ENCODE measurements around the gene PML.
"Not testable (repeated sequence)": the region's sequence is repeated elsewhere in the genome, so short reads cannot be mapped to it uniquely, and the experiment has no call there.

PML gene

DNA sequence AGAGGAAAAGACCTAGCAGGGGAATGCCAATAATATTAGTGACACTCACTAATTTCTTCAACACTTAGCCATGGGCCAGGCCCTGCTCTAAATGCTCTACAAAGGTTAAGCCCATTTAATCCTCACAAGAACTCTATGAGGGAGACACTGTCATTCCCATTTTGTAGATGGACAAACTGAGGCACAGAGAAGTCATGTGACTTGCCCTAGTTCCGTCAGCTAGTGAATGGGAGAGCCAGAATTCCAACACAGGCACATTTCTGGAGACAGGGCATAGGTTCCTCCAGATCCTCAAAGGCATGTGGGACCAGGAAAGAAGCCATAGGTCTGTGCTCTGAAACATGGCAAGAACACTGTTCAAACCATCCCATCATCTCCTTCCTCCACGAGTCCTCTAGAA, 36.7 kb upstream of the PML start:
- DNase-seq: no peak

- no peak for DNase-seq
Observed at GRCh38 chr15:73959012-73959581, 35.4 kb upstream of the PML start.

DNA sequence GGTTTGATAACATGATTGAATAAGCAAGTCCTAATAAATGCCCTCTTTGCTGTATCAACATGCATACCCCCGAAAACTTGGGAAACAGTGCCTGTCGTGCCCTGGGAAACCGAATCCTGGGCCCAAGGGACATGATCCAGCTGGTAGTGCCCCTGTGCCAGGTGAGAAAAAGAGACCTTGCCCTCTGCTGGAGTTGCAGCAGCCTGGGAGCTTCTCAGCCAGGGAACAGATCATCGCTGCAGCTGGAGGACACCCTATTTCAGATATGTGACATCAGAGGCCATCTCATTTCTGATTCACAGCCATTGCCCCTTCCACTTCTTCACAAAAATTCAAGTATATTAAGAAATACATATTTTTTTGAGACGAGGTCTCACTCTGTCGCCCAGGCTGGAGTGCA, 34.7 kb upstream of the PML start:
- no peak for DNase-seq

- not testable (repeated sequence) for DNase-seq
Observed at GRCh38 chr15:73960472-73961070, 33.9 kb upstream of the PML start.

GRCh38 chr15:73962433-73962832, 32.1 kb upstream of the PML start:
- DNase-seq: no peak

- peak; percentile 27 for DNase-seq
Observed at GRCh38 chr15:73964736-73965093, 29.8 kb upstream of the PML start.

GRCh38 chr15:73965094-73965757, 29.3 kb upstream of the PML start:
- DNase-seq: no peak

DNA sequence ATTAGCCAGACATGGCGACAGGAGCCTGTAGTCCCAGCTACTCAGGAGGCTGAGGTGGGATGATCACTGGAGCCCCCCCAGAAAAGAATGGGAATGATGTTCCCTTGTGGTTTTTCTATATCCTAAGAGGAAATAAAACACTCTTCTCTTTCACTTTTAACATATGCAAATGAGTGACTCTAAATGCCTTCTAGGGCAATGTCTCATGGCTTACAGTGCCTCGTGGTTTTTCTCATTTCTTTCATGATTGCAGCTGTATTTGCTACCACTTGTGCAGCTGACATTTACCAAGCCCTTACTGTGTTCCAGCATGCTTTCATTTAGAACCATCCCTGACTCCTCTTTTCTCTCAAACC, 28.8 kb upstream of the PML start:
- DNase-seq: no peak

DNA sequence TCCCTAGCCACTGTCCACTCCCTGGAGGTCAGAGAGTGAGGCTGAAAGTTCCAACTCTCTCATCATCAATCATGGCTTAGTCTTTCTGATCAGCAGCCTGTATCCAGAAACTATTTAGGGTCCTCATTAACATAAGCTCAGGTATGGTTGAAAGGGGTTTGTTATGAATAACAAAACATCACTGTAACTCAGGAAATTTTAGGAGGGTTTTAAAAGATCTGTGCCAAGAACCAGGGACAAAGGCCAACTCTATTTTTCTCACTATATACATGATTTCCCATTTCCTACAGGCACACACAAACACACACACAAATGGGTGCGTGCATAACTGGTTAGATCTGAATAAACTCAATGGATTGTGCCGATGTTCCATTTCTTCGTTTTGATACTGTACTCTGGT, 26.1 kb upstream of the PML start:
- DNase-seq: no peak

GRCh38 chr15:73969151-73969759, 25.3 kb upstream of the PML start:
- DNase-seq: no peak

DNA sequence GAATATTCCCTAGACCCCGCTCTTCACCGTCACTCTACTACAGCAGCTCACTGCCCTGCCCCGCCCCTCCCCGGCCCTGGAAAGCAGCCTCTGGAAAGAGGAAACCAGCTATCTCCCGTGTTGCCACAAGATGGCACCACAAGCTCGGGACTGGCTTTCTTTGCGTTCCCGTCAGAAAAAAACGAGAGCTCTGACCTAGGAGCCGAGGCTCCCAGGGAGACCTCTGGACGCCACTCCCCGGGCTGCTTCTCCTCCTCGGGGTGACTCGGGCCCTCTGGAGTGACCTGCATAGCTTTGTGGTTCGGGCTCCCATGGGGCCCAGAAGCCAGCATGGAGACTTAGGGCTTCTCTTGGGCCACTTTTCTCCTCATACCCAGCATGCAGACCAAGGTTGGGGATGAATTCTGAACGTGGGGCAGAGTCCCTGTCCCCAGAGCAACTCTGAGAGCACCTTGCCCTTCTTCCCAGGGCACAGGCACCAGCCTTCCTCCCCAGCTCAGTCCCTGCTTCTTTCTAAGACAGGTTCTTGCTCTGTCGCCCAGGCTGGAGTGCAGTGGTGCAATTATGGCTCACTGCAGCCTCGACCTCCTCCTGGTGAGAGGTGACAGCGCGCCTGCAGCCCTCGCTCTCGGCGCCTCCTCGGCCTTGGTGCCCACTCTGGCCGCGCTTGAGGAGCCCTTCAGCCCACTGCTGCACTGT, 21.4 kb upstream of the PML start:
- DNase-seq: peak; percentile 28

DNA sequence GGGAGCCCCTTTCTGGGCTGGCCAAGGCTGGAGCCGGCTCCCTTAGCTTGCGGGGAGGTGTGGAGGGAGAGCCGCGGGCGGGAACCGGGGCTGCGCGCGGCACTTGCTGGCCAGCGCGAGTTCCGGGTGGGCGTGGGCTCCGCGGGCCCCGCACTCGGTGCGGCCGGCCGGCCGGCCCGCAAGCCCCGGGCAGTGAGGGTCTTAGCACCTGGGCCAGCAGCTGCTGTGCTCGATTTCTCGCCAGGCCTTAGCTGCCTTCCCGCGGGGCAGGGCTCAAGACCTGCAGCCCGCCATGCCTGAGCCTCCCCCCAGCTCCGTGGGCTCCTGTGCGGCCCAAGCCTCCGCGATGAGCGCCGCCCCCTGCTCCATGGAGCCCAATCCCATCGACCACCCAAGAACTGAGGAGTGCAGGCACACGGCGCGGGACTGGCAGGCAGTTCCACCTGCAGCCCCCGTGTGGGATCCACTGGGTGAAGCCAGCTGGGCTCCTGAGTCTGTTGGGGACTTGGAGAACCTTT, 20.8 kb upstream of the PML start:
- not testable (repeated sequence) for DNase-seq

DNA sequence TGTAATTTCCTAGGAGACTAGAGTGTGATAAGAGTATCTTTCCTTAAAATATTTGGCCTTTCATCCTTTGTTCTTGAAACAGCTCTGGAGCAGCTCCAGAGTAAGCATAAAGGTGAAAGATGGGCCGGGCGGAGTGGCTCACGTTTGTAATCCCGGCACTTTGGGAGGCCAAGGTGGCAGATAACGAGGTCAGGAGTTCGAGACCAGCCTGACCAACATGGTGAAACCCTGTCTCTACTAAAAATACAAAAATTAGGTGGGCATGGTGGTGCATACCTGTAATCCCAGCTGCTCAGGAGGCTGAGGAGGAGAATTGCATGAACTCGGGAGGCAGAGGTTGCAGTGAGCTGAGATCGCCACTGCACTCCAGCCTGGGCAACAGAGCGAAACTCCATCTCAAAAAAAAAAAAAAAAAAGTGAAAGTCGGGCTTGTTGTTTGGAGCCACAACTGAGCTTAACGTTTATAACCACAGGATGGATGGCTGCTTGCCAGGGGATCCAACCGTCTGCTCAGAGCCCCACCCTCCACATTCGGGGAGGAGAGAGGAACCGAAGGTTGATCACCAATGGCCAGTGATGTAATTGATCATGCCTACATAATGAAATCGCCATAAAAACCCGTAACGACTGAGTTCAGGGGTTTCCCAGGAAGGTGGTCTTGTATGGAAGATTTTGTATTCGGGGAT, 18.9 kb upstream of the PML start:
- DNase-seq: not testable (repeated sequence)

- DNase-seq: no peak
Observed at GRCh38 chr15:73978896-73979295, 15.6 kb upstream of the PML start.

DNA sequence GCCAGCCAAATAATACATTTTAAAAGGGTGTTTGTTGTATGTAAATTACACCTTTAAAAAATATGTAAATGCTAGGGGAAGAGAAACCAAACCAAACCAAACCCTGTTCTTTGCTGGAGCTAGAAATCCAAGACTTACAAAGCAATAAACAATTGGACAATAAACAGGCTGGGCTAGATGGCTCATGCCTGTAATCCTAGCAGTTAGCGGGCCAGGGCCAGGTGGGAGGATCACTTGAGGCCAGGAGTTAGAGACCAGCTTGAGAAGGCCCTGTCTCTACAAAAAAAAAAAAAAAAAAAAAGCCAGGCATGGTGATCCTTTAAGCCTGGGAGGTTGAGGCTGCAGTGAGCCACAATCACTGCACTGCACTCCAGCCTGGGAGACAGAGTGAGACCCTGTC, 14.9 kb upstream of the PML start:
- DNase-seq: no peak

DNA sequence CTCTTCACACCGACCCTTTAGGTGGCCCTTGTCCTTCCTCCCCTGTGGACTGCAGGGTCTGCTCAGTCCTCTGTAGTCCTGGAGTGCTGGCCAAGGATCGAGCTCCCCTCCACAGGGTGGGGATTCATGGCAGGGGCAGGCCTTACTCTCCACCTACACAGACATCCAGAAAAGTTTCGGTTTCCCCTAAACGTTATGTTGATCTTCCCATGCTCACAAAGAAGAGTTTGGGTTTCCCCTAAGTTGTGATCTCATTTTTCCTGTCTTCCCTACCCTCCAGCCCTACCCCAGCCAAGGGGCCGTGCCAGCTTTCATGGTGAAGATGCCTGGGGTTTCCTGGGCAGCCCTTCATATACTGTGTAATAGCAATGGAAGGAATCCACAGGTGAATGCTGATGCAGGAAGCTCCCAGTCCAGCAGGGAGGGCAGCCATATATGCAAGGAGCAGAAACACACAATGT, 12.7 kb upstream of the PML start:
- no peak for DNase-seq

DNA sequence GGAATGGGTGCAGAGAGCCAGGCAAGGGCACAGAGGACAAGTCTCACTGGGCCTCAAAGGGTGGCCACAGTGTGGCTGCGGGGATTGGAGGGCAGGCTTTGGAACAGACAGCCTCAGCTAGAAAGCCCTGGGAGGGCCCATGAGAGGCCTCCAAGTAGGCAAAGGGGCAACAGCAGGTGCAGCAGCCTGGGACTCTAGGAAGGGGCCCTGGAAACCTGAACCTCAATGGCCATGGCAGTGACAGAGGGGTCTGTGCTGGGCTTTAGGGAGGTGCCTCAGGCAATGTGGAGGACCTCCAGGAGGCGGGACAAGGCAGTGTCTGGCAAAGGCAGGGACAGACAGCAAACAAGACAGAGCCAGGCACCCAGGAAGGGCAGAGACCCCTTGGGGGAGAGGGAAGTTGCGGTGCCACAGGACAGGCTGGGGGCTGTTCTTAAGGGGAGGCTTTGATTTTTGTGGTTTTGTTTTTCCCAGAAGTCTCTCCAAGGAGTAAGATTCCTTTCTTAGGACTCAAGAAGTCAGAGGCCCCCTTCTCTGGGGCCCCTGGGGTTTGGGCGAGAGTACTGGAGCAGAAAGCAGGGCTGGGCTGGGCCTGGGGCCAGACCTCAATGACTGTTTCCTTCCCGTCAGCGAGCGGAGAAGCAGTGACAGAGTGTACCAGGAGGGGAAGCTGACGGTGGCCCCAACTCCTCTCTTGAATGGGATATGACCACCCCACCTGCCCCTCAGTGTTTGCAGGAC, 12.1 kb upstream of the PML start:
- no peak for DNase-seq

- no peak for DNase-seq
Observed at GRCh38 chr15:73983211-73983727, 11.2 kb upstream of the PML start.

GRCh38 chr15:73983773-73984172, 10.7 kb upstream of the PML start:
- DNase-seq: no peak

GRCh38 chr15:73984208-73984979, 10.1 kb upstream of the PML start:
- no peak for DNase-seq
